ENCODE measurements around the gene ACOXL. TPM values are rescaled to one million over a fixed set of nuclear protein-coding genes. Genes with fewer than 3 reads are reported as not detected.

ACOXL gene
- polyA plus RNA-seq, 3 donors = 0.35 TPM; not detected in 2

DNA sequence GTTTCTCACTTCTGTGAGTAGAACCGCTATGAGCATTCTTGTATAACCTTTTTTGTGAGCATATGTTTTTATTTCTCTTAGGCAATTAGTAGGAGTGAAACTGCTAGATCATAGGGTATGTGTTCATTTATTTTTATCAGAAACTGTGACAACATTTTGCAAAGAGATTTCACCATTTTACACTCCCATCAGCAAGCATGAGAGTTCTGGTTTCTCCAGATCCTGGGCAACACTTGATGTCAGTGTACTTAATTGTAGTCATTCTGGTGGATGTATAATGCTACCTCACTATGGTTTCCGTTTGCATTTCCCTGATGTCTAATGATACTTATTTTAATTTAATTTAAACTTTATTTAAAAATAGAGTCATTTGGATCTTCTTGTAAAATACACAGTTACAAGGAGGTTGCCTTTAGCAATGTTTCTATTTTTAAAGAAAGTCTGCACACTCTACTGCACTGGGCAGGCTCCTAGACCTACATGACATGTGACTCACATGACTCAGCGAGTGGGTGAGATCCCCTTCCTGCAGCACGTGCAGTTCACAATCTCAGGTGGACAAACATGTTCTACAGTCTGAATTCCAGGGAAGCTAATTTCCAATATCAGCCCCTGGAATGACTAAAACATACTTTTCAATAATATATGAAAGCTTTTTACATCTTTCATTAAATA, 261.3 kb downstream of the ACOXL start:
- Mint-ChIP-seq H3K27ac (peak overlapping the region; percentile 98 to 99 (median 99)), H3K4me3 (peak overlapping the region; percentile 27 to 76), H3K36me3 (peaks cover 0 to 1% of the 10 kb centered on the region in 2 donors), H3K9me3 (peaks cover 0 to 6% (median 1%) of the 10 kb centered on the region in 7 donors), H3K4me1 (peaks cover 57% of the 10 kb centered on the region), H3K27me3 (ENCODE audit: low read depth in 3 of 3) (no peaks in the 10 kb centered on the region)
- Histone ChIP-seq H3K27ac (ENCODE audit: low read depth in 1 of 2, low read length in 2 of 2) (peak overlapping the region; percentile 94 to 96), H4K20me1 (ENCODE audit: insufficient read depth, low read length) (no peaks in the 10 kb centered on the region), H3K4me3 (replicated peaks in 1 of 3; ENCODE audit: low read depth in 2 of 3, low read length in 3 of 3) (peak overlapping the region in 2 of 3 experiments; percentile 16 to 51), H2AFZ (ENCODE audit: insufficient read depth, low read depth, low read length, poor library complexity, severe bottlenecking) (no peak overlapping the region), H3K9me3 (replicated peaks in 1 of 2; ENCODE audit: control insufficient read depth in 1 of 2, insufficient read depth in 1 of 2, low read length in 2 of 2) (no peaks in the 10 kb centered on the region), H3K4me2 (replicated peaks; ENCODE audit: extremely low read depth, low read length, poor library complexity, severe bottlenecking) (peak overlapping the region; percentile 65), H3K27me3 (ENCODE audit: control insufficient read depth in 2 of 2, insufficient read depth in 2 of 2, low read length in 2 of 2) (no peaks in the 10 kb centered on the region), H3K36me3 (replicated peaks in 1 of 2; ENCODE audit: control insufficient read depth in 1 of 2, insufficient read depth in 2 of 2, low read length in 2 of 2) (no peaks in the 10 kb centered on the region), H3K79me2 (ENCODE audit: insufficient read depth, low read length) (no peaks in the 10 kb centered on the region), H3K4me1 (ENCODE audit: control insufficient read depth in 1 of 2, insufficient read depth in 2 of 2, low read length in 2 of 2) (peaks cover 56 to 61% of the 10 kb centered on the region in 2 donors), H3K9ac (ENCODE audit: insufficient read depth, low read length, poor library complexity, severe bottlenecking) (peak overlapping the region; percentile 68)
- peak; percentile 83 to 94 (median 88) for DNase-seq
- TF ChIP-seq, protein P1, sequence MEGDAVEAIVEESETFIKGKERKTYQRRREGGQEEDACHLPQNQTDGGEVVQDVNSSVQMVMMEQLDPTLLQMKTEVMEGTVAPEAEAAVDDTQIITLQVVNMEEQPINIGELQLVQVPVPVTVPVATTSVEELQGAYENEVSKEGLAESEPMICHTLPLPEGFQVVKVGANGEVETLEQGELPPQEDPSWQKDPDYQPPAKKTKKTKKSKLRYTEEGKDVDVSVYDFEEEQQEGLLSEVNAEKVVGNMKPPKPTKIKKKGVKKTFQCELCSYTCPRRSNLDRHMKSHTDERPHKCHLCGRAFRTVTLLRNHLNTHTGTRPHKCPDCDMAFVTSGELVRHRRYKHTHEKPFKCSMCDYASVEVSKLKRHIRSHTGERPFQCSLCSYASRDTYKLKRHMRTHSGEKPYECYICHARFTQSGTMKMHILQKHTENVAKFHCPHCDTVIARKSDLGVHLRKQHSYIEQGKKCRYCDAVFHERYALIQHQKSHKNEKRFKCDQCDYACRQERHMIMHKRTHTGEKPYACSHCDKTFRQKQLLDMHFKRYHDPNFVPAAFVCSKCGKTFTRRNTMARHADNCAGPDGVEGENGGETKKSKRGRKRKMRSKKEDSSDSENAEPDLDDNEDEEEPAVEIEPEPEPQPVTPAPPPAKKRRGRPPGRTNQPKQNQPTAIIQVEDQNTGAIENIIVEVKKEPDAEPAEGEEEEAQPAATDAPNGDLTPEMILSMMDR (IDR thresholded peaks at IDR 0.05) = no peak
- WGBS (ENCODE audit: insufficient coverage) = 0% methylated on average over 2 of the region's 4 CpGs
- intact Hi-C loops (cut with micrococcal nuclease) = loop anchor here in 1 of 2 donors (5.0 kb wide), 2 partner anchors 109 to 129 kb away; partner anchors contain the start of gene BCL2L11

DNA sequence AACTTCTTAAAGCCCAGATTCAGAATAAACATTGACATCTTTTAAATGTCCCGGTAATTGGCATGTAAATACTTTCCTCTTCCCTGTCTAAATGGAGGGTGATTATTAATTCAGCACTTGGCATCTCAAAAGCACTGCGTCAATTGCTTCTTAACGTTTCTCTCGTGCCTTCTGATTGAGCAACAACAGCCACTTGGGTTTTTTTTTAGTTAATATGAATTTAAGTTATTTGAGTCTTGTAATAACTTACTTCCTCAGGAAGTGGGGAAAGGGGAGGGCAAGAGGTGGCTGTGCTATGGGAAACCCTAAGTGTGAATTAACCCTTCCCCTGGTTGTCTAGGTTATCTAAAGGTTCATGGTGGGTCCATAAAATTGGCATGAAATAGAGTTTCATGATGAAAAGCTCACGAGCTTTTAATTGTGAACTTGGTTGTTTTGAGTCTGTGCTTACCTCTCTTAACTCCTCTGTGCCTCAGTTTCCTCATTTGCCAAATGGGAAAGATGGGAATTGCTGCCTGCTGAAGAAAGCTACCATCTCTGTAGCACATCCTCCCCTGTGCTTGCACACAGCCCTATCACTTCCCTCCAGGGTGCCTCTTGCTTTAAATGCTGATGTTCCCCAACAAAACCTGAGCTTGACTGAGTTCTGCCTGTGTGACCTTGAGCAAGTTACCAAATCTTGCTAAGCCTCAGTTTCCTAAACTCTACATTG, 262.0 kb downstream of the ACOXL start:
- no CpG with 5 or more reads among the region's 5 CpGs for WGBS (ENCODE audit: insufficient coverage)
- peak; percentile 90 to 95 (median 93) for DNase-seq

More for the DNA sequence above, 262.0 kb downstream of the ACOXL start:
- intact Hi-C loops (cut with micrococcal nuclease) = loop anchor here in 1 of 2 donors (5.0 kb wide), 2 partner anchors 108 to 128 kb away; partner anchors contain the start of gene BCL2L11
- Histone ChIP-seq H3K9ac (ENCODE audit: insufficient read depth, low read length, poor library complexity, severe bottlenecking) (peak overlapping the region; percentile 68), H4K20me1 (ENCODE audit: insufficient read depth, low read length) (no peaks in the 10 kb centered on the region), H3K79me2 (ENCODE audit: insufficient read depth, low read length) (no peaks in the 10 kb centered on the region), H3K27me3 (ENCODE audit: control insufficient read depth in 2 of 2, insufficient read depth in 2 of 2, low read length in 2 of 2) (no peaks in the 10 kb centered on the region), H3K4me2 (replicated peaks; ENCODE audit: extremely low read depth, low read length, poor library complexity, severe bottlenecking) (peak overlapping the region; percentile 65), H3K27ac (ENCODE audit: low read depth in 1 of 2, low read length in 2 of 2) (peak overlapping the region; percentile 94 to 96), H2AFZ (ENCODE audit: insufficient read depth, low read depth, low read length, poor library complexity, severe bottlenecking) (no peak overlapping the region), H3K36me3 (replicated peaks in 1 of 2; ENCODE audit: control insufficient read depth in 1 of 2, insufficient read depth in 2 of 2, low read length in 2 of 2) (no peaks in the 10 kb centered on the region), H3K9me3 (replicated peaks in 1 of 2; ENCODE audit: control insufficient read depth in 1 of 2, insufficient read depth in 1 of 2, low read length in 2 of 2) (no peaks in the 10 kb centered on the region), H3K4me3 (replicated peaks in 1 of 3; ENCODE audit: low read depth in 2 of 3, low read length in 3 of 3) (peak overlapping the region in 1 of 3 experiments; percentile 51), H3K4me1 (ENCODE audit: control insufficient read depth in 1 of 2, insufficient read depth in 2 of 2, low read length in 2 of 2) (peaks cover 56 to 61% of the 10 kb centered on the region in 2 donors)
- peak overlapping the region; percentile 98 to 99 (median 99) for H3K27ac Mint-ChIP-seq
- peaks cover 57% of the 10 kb centered on the region for H3K4me1 Mint-ChIP-seq
- H3K27me3 Mint-ChIP-seq (ENCODE audit: low read depth in 3 of 3) = no peaks in the 10 kb centered on the region
- TF ChIP-seq, protein P1 (IDR thresholded peaks at IDR 0.05) = no peak
- H3K4me3 Mint-ChIP-seq = peak overlapping the region; percentile 60 to 76
- peaks cover 0 to 8% (median 1%) of the 10 kb centered on the region in 7 donors for H3K9me3 Mint-ChIP-seq
- peaks cover 0 to 1% of the 10 kb centered on the region in 2 donors for H3K36me3 Mint-ChIP-seq
